Fibroblast of lung (primary cell): ENCODE data around the gene MYL4. TPM values are rescaled to one million over a fixed set of nuclear protein-coding genes. Genes with fewer than 3 reads are reported as not detected.
"Not testable (repeated sequence)": the region's sequence is repeated elsewhere in the genome, so short reads cannot be mapped to it uniquely, and the experiment has no call there.

ENCODE experiments used
- DNase-seq, 2 donors: peaks; one replicate each; pipeline versions ENCODE4 v3.0.0 to v3.0.0-alpha.2; 2010; ENCODE audit warnings: low read depth in 2 of 2
- H2AFZ ChIP-seq: 2 replicates; pipeline ENCODE4 v1.5.1; 2012; ENCODE audit warnings: low read length, control low read depth, inconsistent platforms
- H3K27ac ChIP-seq: 2 replicates; pipeline ENCODE4 v1.5.1; 2011; ENCODE audit warnings: low read length, control low read depth; ENCODE audit not compliant: insufficient read depth
- H3K27me3 ChIP-seq: 2 replicates; pipeline ENCODE4 v1.5.1; 2011; ENCODE audit warnings: mild to moderate bottlenecking, low read length; ENCODE audit not compliant: control insufficient read depth, insufficient read depth
- H3K36me3 ChIP-seq: 2 replicates; pipeline ENCODE4 v1.5.1; 2011; ENCODE audit warnings: low read length; ENCODE audit not compliant: control insufficient read depth, insufficient read depth
- H3K4me1 ChIP-seq: 2 replicates; pipeline ENCODE4 v1.5.1; 2011; ENCODE audit warnings: low read length; ENCODE audit not compliant: control insufficient read depth, insufficient read depth; ENCODE audit errors: extremely low read depth
- H3K4me2 ChIP-seq: 2 replicates; pipeline ENCODE4 v1.5.1; 2011; ENCODE audit warnings: low read length, control low read depth; ENCODE audit not compliant: insufficient read depth; ENCODE audit errors: extremely low read depth
- H3K4me3 ChIP-seq, 4 experiments: fragments of 200-600 bp in 1 of 4; sonication (generic) in 1 of 4; replicated peaks in 1 of 4; 2 replicates each; pipeline ENCODE4 v1.5.1; 2011 to 2016; ENCODE audit warnings: low read length in 4 of 4, low read depth in 3 of 4, mild to moderate bottlenecking in 3 of 4, control low read depth in 2 of 4, inconsistent platforms in 1 of 4, mixed read lengths in 1 of 4; ENCODE audit not compliant: insufficient read depth in 1 of 4; ENCODE audit errors: control extremely low read depth in 1 of 4
- H3K79me2 ChIP-seq: 2 replicates; pipeline ENCODE4 v1.5.1; 2012; ENCODE audit warnings: mild to moderate bottlenecking, low read length, inconsistent platforms; ENCODE audit not compliant: control insufficient read depth, insufficient read depth
- H3K9ac ChIP-seq: 2 replicates; pipeline ENCODE4 v1.5.1; 2011; ENCODE audit warnings: mild to moderate bottlenecking, low read length, control low read depth; ENCODE audit not compliant: insufficient read depth
- H3K9me3 ChIP-seq: 2 replicates; pipeline ENCODE4 v1.5.1; 2012; ENCODE audit warnings: low read depth, low read length; ENCODE audit not compliant: control insufficient read depth, insufficient read depth
- H4K20me1 ChIP-seq: 2 replicates; pipeline ENCODE4 v1.5.1; 2011; ENCODE audit warnings: low read length; ENCODE audit not compliant: control insufficient read depth, insufficient read depth; ENCODE audit errors: extremely low read depth
- CTCF ChIP-seq, 2 donors: IDR thresholded peaks in 1 of 2; conservative IDR thresholded peaks in 1 of 2; 1 replicate in 1 of 2; 2 replicates in 1 of 2; pipeline ENCODE4 v1.5.1; 2011 to 2012; ENCODE audit warnings: low read length in 2 of 2, control low read depth in 1 of 2, inconsistent platforms in 1 of 2, low read depth in 1 of 2, mild to moderate bottlenecking in 1 of 2
- EZH2 ChIP-seq: IDR thresholded peaks from 2 replicates; pipeline ENCODE4 v1.5.1; 2012; ENCODE audit warnings: low read length, control low read depth, mild to moderate bottlenecking; ENCODE audit errors: missing control alignments
- polyA plus RNA-seq, 2 donors: library from polyadenylated mRNA; depleted of rRNA in 1 of 2; stranded (reverse) in 1 of 2; unstranded in 1 of 2; fragments of >200 nt; gene quantifications; 2 replicates each; pipeline ENCODE4 v1.2.1, GENCODE V29; 2011 to 2012; ENCODE audit warnings: missing spikeins in 1 of 2
- total RNA-seq: library from RNA; depleted of rRNA; stranded (reverse); fragments of >200 nt; gene quantifications from 2 replicates; pipeline ENCODE4 v1.2.1, GENCODE V29; 2014

The MYL4 gene
- total and polyA plus RNA-seq, 2 donors (not counting 1 experiment from before 2014, with no cell fraction given), result 1.3 TPM; not detected in 1

DNA sequence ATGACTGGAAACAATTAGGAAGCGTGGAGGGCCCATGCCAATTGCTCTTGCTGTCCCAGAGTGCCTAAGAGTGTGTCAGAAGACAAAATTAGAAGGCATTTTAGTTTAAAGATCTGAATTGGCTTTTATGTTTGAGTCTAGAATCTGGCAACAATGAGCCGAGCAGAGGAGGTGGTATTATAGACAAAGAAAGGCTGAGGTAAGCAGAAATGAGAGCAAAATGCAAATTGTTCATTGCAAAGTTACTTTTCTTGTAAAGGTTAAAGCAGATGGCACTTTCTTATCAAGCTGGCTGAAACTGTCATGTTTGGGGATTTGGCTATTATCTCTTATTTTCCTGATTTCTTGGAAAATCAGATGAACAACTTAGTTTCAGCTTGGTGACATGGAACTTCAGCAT, 3.3 kb downstream of the MYL4 start:
- Histone ChIP-seq H3K27ac (no peak overlapping the region), H2AFZ (no peak overlapping the region), H3K9me3 (no peaks in the 10 kb centered on the region), H3K4me1 (no peaks in the 10 kb centered on the region), H3K36me3 (no peaks in the 10 kb centered on the region), H4K20me1 (no peaks in the 10 kb centered on the region), H3K9ac (no peak overlapping the region), H3K79me2 (no peaks in the 10 kb centered on the region), H3K4me2 (no peak overlapping the region), H3K27me3 (peaks cover 2% of the 10 kb centered on the region), H3K4me3 (no peak overlapping the region)
- TF ChIP-seq CTCF (conservative IDR thresholded peaks at IDR 0.05 in 1 of 2, IDR thresholded peaks at IDR 0.05 in 1 of 2; ENCODE audit: low read depth in 1 of 2, low read length in 2 of 2), result no peak
- TF ChIP-seq EZH2, result no peak
- DNase-seq, result no peak

GRCh38 chr17:47213540-47213939, 4.4 kb downstream of the MYL4 start:
- Histone ChIP-seq H3K27me3 (peaks cover 2% of the 10 kb centered on the region), H3K79me2 (no peaks in the 10 kb centered on the region), H3K36me3 (no peaks in the 10 kb centered on the region), H3K27ac (no peak overlapping the region), H3K4me3 (no peak overlapping the region), H3K4me1 (no peaks in the 10 kb centered on the region), H2AFZ (no peak overlapping the region), H3K4me2 (no peak overlapping the region), H3K9ac (no peak overlapping the region), H4K20me1 (no peaks in the 10 kb centered on the region), H3K9me3 (no peaks in the 10 kb centered on the region)
- DNase-seq, result no peak
- no peak for TF ChIP-seq EZH2
- no peak for TF ChIP-seq CTCF (conservative IDR thresholded peaks at IDR 0.05 in 1 of 2, IDR thresholded peaks at IDR 0.05 in 1 of 2; ENCODE audit: low read depth in 1 of 2, low read length in 2 of 2)

GRCh38 chr17:47214931-47215330, 5.8 kb downstream of the MYL4 start:
- no peak overlapping the region for H2AFZ ChIP-seq
- H3K9ac ChIP-seq, result no peak overlapping the region
- H3K4me3 ChIP-seq, result no peak overlapping the region
- H3K36me3 ChIP-seq, result no peaks in the 10 kb centered on the region
- no peaks in the 10 kb centered on the region for H3K79me2 ChIP-seq
- H3K9me3 ChIP-seq, result no peaks in the 10 kb centered on the region
- no peak overlapping the region for H3K4me2 ChIP-seq
- H3K4me1 ChIP-seq, result no peaks in the 10 kb centered on the region
- H3K27me3 ChIP-seq, result peaks cover 2% of the 10 kb centered on the region
- TF ChIP-seq CTCF (conservative IDR thresholded peaks at IDR 0.05 in 1 of 2, IDR thresholded peaks at IDR 0.05 in 1 of 2; ENCODE audit: low read depth in 1 of 2, low read length in 2 of 2) (no peak), EZH2 (no peak)
- H3K27ac ChIP-seq, result no peak overlapping the region
- no peaks in the 10 kb centered on the region for H4K20me1 ChIP-seq
- no peak for DNase-seq

DNA sequence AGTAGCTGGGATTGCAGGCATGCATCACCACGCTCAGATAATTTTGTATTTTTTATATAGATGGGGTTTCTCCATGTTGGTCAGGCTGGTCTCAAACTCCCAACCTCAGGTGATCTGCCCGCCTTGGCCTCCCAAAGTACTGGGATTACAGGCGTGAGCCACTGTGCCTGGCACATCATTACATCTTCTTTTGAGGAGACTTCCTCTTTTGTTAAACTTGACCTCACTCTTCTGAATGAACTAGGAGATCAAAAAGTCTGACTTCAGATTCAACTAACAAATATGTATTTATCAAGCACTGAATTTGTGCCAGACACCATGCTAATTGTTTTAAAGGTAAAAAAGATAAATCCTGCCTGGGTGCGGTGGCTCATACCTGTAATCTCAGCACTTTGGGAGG, 7.7 kb downstream of the MYL4 start:
- not testable (repeated sequence) for H3K27me3 ChIP-seq, H3K4me2 ChIP-seq, H4K20me1 ChIP-seq, H3K9ac ChIP-seq, DNase-seq, H3K4me3 ChIP-seq, H3K4me1 ChIP-seq, H2AFZ ChIP-seq, H3K36me3 ChIP-seq, H3K27ac ChIP-seq, H3K79me2 ChIP-seq, H3K9me3 ChIP-seq

DNA sequence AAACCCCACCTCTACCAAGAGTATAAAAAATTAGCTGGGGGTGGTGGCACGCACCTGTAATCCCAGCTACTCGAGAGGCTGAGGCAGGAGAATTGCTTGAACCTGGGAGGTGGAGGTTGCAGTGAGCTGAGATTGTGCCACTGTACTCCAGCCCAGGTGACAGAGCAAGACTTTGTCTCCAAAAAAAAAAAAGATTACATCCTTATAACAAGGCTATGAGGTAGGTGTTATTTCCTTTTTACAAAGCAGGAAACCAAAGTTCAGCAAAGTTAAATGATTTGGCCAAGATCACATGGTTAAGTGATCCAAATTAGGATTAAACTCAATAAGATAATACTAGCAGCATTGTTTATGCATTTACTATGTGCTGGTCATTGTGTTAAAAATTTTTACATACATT, 8.1 kb downstream of the MYL4 start:
- H3K4me1 ChIP-seq, H4K20me1 ChIP-seq, H3K9me3 ChIP-seq: not testable (repeated sequence)

More for the DNA sequence above, 8.1 kb downstream of the MYL4 start:
- H3K79me2 ChIP-seq, H3K4me3 ChIP-seq, H3K4me2 ChIP-seq, H3K36me3 ChIP-seq, H2AFZ ChIP-seq, H3K9ac ChIP-seq, DNase-seq, H3K27me3 ChIP-seq, H3K27ac ChIP-seq: not testable (repeated sequence)
